ENCODE measurements around the gene ANKRD18B.

- no peak for TF ChIP-seq CTCF (IDR thresholded peaks at IDR 0.05; ENCODE audit: borderline replicate concordance, extremely low read depth, low read length, poor library complexity, severe bottlenecking)
- no peak for TF ChIP-seq EZH2 (IDR thresholded peaks at IDR 0.05; ENCODE audit: borderline replicate concordance, low read depth, low read length, severe bottlenecking)
Measured at GRCh38 chr9:33620738-33621439, 96.8 kb downstream of the ANKRD18B start.
